ENCODE measurements around the gene PTMS.
A peak's percentile ranks its signal among the peaks of the same experiment; 100 is the strongest.
"Not testable (repeated sequence)": the region's sequence is repeated elsewhere in the genome, so short reads cannot be mapped to it uniquely, and the experiment has no call there.

PTMS gene, protein sequence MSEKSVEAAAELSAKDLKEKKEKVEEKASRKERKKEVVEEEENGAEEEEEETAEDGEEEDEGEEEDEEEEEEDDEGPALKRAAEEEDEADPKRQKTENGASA

DNA sequence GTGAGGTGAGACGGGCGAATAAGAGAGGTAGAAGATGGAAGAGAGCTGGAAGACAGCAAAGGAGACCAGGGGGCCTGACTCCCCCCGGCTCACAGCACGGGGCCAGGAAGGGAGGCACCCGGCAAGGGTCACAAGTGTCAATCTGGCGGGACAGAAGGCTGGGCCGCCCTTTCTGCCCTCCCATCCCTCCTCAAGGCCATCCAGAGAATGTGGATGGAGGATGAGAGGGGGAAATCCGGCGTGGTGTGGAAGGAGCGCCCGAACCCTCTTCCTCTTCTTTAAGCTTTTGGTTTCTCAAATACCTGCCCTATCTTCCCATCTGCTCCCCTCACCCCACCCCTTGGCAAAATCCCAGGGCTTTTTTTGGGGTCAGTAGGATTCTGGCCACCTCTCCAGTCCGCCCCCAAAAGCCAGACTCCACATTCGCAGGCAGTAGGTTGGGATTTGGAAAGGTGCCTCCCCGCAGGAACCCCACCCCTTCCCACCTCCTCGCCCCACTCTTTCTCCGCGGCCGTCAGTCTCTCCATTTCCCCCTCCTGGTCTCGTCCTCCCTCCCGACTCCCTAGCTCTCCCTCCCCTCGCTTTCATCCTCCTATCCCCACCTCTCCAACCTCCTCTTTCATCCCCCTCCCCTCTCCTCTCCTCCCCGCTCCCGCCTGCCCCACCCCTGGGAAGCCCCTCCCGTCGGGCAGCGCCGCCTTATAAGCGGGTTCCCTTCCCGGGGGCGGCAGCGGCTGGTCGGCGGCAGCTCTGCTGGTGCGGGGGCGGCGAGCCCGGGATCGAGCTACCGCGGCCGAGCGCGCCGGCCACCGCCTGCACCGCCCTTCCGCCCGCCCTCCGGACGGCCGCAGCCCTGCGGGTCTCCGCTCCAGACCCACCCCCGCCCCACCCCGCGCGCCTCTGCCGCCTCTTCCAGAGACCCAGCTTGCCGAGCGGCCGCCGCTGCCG lies at the start of gene PTMS:
Gene PTMS (plus strand): TSS at position 730 of the 948 bp plus-strand sequence. CDS start 343 bp downstream, outside the sequence.
- no peak for DNase-seq (ENCODE audit: low read depth in 1 of 2, low spot score in 1 of 2)

DNA sequence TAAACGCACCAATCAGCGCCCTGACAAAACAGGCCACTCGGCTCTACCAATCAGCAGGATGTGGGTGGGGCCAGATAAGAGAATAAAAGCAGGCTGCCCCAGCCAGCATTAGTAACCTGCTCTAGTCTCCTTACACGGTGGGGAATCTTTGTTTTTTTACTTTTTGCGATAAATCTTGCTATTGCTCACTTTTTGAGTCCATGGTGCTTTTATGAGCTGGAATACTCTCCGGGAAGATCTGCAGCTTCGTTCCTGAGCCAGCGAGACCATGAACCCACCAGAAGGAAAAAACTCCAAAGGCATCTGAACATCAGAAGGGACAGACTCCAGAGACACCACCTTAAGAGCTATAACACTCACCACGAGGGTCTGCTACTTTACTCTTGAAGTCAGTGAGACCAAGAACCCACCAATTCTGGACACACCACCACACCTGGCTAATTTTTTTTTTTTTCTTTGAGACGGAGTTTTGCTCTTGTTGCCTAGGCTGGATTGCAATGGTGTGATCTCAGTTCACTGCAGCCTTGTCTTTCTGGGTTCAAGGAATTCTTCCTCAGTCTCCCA lies 49.2 kb upstream of the PTMS start:
- DNase-seq (ENCODE audit: low read depth in 1 of 2, low spot score in 1 of 2), result no peak

DNA sequence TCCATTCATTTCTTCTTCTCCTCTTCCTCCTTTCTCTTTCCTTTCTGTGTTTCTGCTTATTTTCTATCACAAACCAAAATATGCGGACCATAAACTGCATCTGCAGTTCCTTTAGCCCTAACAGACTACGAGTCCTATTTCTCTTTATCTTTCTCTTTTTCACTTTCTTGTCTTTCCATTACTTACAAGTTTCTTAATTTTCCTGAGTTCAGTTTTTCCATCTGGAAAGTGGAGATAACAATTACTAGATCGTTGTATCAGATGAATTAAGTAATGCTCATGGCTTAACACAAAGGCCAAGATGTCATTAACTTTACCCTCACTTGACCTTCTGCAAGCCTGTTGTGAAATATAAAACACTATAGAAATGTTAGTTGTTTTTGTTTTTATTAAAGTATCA lies 43.3 kb upstream of the PTMS start:
- DNase-seq (ENCODE audit: low read depth in 1 of 2, low spot score in 1 of 2), result no peak

DNA sequence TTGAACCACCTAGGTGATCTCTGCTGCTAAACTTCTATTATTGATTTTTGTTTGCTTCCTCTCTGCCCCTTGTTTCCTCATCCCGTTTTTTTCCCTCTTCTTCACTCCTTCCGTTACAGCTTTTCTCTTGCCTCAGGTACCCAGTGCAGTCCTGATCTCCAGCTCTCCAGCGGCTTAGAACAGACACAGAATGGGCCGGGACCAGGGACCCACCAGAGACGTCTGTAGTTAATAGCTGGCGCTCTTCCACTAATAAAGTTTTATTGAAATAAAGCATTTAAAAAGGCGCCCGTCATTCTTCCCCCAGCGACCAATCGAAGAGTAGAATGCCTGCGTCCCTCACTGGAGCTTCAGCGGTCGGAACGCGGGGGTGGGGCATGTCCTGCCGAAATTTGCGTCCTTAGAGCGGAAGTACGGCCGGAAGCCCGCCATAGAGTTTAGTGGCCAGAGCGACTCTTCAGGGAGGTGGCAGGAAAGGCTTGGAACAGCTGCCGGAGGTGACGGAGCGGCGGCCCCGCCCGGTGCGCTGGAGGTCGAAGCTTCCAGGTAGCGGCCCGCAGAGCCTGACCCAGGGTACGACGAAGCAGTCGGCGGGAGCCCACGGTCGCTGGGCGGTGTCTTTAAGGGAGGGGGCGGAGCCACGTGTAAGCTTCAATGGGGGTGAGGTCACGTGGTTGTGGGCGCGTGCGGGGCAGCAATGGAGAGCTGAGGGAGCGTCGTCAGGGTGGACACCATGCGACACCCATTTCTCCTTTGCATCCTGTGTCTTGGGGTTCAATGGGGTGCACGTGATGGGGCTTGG lies 42.4 kb upstream of the PTMS start, which contains the start of gene COPS7A:
Gene COPS7A (plus strand): TSS at position 440 of the 802 bp plus-strand sequence. CDS start 611 bp downstream, outside the sequence.
- peak; percentile 85 to 88 for DNase-seq (ENCODE audit: low read depth in 1 of 2, low spot score in 1 of 2)

DNA sequence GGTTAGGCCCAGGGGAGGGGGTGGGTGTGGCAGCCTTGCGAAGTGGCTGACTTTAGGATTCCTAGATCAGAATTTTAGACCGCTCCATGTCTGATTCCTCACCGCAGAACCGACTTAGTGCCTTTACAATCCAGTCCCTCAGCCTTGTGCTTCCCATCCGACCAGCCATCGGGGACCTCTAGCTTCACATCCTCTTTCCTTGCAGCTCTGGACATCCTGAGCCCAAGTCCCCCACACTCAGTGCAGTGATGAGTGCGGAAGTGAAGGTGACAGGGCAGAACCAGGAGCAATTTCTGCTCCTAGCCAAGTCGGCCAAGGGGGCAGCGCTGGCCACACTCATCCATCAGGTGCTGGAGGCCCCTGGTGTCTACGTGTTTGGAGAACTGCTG lies 41.8 kb upstream of the PTMS start:
- no peak for DNase-seq (ENCODE audit: low read depth in 1 of 2, low spot score in 1 of 2)

DNA sequence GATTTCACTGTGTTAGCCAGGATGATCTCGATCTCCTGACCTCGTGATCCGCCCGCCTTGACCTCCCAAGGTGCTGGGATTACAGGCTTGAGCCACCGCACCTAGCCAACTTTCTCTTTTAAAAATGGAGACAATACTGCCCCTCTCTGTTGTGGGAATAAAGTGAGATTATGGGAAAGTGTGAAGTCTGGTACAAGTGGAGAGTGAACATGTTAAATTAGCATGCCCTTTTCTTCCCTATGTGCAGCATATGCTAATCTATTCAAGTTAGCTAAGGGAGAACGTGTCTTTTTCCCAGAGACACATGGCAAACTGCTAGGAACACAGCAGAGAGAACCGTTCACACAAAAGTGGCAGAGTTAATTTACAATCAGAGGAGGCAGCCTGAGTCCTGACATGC lies 40.8 kb upstream of the PTMS start:
- DNase-seq (ENCODE audit: low read depth in 1 of 2, low spot score in 1 of 2), result no peak

DNA sequence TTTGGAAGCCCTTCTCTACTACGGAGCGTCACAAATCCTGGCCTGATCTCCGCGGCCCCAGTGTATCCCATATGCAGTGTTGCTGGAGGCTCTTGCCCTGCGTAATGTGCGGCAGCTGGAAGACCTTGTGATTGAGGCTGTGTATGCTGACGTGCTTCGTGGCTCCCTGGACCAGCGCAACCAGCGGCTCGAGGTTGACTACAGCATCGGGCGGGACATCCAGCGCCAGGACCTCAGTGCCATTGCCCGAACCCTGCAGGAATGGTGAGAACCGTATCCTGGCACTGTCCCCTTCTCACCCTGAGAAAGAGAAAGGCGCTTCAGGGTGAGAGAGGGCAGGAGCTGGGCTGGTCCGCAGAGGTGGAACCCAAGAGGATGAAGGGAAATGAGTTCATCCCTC lies 37.0 kb upstream of the PTMS start:
- no peak for DNase-seq (ENCODE audit: low read depth in 1 of 2, low spot score in 1 of 2)

DNA sequence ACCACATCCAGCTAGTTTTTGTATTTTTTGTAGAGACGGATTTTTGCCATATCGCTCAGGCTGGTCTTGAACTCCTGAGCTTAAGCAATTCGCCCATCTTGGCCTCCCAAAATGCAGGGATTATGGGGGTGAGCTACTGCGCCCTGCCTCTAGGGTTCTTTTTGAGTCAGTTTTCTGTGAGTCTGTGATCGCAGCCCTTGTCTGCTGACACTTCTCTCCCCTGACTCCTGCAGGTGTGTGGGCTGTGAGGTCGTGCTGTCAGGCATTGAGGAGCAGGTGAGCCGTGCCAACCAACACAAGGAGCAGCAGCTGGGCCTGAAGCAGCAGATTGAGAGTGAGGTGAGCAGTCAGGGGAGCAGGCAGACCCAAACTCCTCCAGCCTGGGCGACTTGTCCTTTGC lies 36.0 kb upstream of the PTMS start:
- DNase-seq (ENCODE audit: low read depth in 1 of 2, low spot score in 1 of 2), result no peak

DNA sequence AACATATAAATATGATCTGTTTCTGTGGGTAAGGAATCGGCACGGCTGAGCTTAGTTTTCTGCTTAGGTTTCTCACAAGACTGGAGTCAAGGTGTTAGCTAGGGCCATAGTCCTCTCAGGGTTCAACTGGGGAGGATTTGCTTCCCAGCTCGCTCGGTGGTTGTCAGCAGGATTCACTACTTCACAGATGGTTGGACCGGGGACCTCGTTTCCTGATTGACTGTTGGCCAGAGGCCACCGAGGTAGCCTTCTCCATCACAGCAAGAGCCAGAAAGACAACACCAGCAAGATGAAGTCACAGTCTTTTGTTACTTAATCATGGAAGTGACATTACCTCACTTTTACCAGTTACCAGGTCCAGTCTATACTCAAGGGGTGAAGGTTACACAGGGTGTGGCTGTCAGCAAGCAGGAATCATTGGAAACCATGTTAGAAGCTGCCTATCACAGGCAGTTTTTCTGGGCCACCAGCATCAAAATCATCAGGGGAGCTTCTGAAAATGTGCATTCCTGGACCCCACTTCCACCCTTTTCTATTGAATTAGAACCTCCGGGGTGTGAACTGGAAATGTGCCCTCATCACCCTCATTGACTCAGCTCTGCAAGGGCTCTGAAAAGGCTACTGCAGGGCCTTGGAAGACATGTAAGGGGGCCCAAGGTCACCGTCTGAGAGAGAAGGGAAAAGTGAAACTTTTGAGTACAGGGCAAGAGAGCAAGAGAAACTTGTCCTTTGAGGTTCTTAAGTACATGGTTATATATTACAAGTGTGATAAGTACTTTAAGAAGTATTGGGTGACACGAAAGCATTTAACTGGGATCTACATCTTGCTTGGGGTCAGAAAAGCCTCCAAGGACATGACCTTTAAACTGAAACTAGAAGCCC lies 31.4 kb upstream of the PTMS start:
- DNase-seq (ENCODE audit: low read depth in 1 of 2, low spot score in 1 of 2), result no peak

DNA sequence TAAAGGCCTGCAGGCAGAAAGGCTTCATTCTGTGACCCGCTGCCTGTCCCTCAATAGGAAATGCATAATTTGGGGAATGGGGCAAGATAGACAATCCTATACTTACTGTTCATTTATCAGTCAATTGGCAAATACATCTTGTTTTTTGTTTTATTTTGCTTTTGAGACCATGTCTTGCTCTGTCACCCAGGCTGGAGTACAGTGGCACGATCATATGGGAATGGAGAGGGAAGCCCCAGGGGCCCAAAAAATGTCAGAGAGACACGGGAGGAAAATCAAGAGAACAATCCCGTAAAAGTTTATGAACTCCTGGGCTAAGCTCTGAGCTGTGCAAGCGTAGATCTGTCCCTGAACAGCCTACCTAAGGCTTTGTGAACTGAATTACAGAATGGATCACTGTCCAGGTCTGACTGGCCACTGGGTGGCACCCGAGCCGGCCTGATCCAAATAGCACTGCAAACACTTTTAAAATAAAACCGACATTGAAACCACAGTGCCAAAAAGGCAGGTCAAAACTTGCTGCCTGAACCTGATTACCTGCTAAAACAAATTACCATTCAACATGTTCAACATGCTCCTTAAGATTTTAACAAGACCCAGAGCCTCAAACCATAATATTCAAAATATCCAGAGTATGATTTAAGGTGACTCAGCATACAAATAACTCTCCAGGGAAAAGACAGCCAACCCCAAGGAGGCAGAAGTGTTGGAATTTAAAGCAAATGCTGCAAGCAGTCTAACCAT lies 30.5 kb upstream of the PTMS start:
- no peak for DNase-seq (ENCODE audit: low read depth in 1 of 2, low spot score in 1 of 2)

DNA sequence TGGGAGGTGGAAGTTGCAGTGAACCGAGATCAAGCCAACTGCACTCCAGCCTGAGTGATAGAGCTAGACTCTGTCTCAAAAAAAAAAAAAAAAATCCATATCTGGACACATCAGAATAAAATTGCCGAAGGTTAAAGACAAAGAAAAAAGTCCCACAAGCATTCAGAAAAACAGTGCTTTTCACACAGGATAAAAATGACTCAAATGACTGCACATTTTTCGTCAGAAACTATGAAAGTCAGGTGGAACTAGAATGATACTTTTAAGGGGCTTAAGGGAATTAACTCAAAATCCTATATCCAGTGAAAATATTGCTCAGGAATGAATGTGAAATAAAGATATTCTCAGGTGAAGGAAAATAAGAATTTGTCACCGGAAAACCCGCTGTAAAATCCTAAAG lies 29.4 kb upstream of the PTMS start:
- no peak for DNase-seq (ENCODE audit: low read depth in 1 of 2, low spot score in 1 of 2)

DNA sequence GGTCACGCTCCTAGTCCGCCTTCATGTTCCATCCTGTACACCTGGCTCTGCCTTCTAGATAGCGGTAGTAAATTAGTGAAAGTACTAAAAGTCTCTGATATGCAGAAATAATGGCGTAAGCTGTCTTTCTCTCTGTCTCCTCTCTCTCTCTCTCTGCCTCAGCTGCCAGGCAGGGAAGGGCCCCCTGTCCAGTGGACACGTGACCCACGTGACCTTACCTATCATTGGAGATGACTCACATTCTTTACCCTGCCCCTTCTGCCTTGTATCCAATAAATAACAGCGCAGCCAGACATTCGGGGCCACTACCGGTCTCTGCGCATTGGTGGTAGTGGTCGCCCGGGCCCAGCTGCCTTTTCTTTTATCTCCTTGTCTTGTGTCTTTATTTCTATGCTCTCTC lies 24.1 kb upstream of the PTMS start:
- DNase-seq (ENCODE audit: low read depth in 1 of 2, low spot score in 1 of 2), result not testable (repeated sequence)

DNA sequence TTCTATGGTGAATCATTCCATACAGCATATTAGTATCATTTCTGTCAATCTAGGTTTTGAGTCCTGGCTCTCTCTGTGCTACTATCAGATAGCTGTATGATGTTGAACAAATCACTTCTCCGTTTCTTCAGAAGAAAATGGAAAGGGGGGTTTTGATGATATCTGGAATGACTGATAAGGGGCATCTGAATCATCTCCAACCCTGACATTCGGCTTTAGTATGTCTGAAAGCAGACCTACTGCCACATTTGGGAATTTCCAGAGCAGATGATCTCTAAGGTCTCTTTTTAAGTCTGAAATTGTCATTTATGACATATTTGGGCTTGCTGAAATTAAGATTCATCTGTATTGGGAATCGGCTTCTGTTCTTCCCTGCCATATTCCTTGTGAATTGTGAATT lies 23.3 kb upstream of the PTMS start:
- DNase-seq (ENCODE audit: low read depth in 1 of 2, low spot score in 1 of 2), result no peak

DNA sequence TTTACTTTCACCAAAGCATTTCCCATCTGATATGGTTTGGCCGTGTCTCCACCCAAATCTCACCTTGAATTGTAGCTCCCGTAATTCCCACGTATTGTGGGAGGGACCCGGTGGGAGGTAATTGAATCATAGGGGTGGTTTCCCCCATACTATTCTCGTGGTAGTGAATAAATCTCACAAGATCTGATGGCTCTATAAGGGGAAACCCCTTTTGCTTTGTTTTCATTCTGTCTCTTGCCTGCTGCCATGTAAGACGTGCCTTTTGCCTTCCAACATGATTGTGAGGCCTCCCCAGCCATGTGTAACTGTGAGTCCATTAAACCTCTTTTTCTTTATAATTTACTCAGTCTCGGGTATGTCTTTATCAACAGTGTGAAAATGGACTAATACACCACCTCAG lies 22.9 kb upstream of the PTMS start:
- DNase-seq (ENCODE audit: low read depth in 1 of 2, low spot score in 1 of 2), result not testable (repeated sequence)

DNA sequence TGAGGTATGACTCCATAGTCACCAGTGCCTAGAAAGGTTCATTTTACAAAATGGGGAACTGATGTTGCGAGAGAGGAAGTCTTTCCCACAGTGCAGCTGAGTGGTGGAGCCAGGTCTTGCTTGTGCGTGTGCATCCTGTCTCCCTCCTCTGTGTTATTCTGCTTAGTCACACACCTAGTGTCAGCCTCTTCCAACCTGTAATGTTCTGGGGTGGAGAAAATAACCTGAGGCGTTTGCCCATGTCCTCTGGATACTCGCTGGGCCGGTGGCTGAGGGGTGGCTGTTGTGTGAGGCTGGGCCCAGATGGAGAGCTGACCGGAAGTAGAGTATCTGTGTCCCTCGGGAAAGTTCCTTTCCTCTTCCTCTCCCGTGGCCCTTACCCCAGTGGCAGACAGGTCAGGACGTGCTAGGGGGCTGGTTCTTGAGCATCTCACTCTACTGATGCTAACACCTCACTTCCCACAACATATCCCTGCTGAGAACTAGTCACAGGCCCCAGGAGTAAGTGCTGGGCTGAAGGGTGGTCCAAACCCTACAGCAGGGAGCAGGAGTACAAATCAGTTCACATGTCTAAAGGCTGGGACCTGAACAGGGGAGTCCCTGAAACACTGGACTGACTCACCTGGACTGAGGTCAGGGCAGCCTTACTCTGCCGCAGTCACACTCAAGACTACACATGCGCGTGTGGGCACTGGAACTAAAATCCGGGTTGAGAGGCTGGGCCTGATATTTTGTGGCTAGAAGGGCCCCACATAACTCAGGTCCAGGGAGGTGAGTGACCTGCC lies 20.2 kb upstream of the PTMS start:
- no peak for DNase-seq (ENCODE audit: low read depth in 1 of 2, low spot score in 1 of 2)

DNA sequence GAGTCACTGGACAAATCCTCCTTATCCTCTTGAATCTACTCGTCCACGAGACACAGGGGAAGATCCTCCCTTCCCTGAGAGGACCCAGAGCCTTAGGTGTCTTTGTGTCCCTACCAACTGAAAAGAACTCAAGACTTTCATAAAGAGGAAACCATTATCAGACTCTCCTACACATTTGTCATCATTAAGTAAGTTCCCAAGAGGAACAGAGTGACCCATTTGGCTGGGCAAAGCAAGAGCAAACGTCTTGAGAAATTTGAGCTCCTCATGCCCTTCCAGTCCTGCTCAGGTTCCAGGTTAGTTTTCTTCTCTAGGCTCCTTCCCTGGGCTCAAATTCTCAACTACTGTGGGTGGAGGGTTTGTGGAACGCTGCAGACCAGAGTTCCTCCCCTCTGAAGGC lies 18.9 kb upstream of the PTMS start:
- DNase-seq (ENCODE audit: low read depth in 1 of 2, low spot score in 1 of 2), result no peak

DNA sequence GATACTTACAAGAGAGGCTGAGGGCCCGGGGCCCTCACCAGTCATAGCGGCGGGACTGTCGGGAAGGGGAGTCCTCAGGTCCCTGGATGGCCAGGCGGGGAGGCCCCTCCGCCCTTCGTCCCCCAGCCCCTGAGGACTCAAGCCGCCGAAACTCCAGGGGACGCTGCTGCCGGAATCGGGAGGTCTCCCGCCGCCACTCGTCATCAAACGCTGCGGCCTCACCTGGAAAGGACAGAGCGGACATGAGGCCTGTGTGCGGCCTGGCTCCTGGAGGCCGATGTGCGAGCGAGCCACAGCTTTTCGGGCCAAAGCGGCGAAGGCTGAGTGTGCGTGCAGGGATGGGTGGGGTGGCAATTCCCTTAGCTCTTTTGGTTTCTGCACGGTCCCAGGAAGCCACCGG lies 17.4 kb upstream of the PTMS start:
- DNase-seq (ENCODE audit: low read depth in 1 of 2, low spot score in 1 of 2), result no peak

DNA sequence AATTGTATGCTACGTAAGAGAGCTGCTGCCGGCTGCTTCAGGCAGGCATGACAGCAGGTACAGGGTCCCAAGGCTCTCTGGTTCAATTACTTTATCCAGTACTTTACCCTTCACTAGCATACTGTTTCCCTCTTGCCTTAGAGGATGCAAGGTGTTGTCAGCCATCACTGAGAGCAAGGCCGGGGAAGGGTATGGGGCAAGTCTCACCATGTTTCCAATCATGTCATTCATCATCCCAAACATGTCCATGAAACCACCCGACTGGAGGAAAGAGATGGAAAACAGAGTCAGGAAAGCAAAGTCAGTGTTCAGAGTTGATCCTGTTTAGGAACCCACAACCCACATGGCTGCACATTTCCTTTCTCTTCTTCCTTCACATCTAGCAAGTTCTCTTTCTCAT lies 15.7 kb upstream of the PTMS start:
- no peak for DNase-seq (ENCODE audit: low read depth in 1 of 2, low spot score in 1 of 2)

DNA sequence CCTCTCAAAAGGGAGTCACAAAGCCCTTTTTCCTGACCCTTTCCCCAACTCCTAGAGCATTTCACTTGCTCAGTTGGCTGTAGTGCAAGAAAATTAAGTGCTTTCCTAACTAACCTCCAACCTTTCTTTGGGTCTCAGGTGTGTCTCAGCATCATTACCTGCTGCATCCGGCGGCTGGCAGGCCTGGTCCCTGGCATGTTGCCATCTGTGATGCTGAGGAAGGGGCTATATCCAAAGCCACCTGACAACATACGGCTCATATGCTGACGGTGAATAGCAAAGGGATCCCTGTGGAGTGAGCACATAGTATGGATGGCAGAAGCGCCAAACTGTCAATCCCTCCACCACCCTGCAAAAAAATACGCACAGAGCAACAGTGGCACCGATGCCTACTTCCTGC lies 14.4 kb upstream of the PTMS start:
- no peak for DNase-seq (ENCODE audit: low read depth in 1 of 2, low spot score in 1 of 2)
